ENCODE data around the gene LRSAM1. TPM values are rescaled to one million over a fixed set of nuclear protein-coding genes. Genes with fewer than 3 reads are reported as not detected.

LRSAM1 gene
- total and polyA plus RNA-seq, 12 donors: 6.8 to 74.8 (median 29.3) TPM

GRCh38 chr9:127540664-127541041 lies 89.3 kb downstream of the LRSAM1 start:
- peak overlapping the region; percentile 52 to 90 (median 87) for H3K27ac ChIP-seq
- WGBS, 4 donors: 56 to 71% (median 71%) methylated on average over 13 of the region's 13 CpGs; no CpG with 5 or more reads in 1 of the 4 donors
- no peaks in the 10 kb centered on the region for H3K9me3 ChIP-seq (replicated peaks in 1 of 3)
- H3K4me1 ChIP-seq (replicated peaks in 1 of 2): peaks cover 48 to 80% of the 10 kb centered on the region in 2 donors
- TF ChIP-seq, protein P1, sequence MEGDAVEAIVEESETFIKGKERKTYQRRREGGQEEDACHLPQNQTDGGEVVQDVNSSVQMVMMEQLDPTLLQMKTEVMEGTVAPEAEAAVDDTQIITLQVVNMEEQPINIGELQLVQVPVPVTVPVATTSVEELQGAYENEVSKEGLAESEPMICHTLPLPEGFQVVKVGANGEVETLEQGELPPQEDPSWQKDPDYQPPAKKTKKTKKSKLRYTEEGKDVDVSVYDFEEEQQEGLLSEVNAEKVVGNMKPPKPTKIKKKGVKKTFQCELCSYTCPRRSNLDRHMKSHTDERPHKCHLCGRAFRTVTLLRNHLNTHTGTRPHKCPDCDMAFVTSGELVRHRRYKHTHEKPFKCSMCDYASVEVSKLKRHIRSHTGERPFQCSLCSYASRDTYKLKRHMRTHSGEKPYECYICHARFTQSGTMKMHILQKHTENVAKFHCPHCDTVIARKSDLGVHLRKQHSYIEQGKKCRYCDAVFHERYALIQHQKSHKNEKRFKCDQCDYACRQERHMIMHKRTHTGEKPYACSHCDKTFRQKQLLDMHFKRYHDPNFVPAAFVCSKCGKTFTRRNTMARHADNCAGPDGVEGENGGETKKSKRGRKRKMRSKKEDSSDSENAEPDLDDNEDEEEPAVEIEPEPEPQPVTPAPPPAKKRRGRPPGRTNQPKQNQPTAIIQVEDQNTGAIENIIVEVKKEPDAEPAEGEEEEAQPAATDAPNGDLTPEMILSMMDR (IDR thresholded peaks at IDR 0.05): no peak
- no peak for TF ChIP-seq POLR2A (IDR thresholded peaks at IDR 0.05)
- intact Hi-C loops (cut with DNase I): no loop called here
- no peak for DNase-seq
- H3K27me3 ChIP-seq: no peaks in the 10 kb centered on the region
- H3K36me3 ChIP-seq (replicated peaks in 1 of 2): no peaks in the 10 kb centered on the region
- no peak overlapping the region for H3K4me3 ChIP-seq

DNA sequence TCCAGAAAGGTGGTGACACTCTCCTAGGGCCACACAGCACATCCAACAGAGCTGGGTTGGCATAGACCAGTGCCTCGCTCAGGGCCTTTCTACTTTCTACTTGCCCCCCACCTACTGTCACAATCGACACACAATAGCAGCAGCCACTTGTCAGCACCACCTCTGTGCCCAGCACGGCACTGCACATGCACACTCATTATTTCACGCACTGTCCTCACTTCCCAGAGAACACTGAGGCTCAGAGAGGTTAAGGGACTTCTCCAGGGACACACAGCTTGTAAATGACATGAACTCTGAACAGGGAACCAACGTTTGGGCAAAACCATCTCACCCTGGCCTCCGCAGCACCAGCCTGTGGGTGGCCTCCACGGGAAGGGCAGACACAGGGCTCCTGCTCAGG lies 89.9 kb downstream of the LRSAM1 start:
- no peak overlapping the region for H3K4me3 ChIP-seq
- H3K36me3 ChIP-seq (replicated peaks in 1 of 2): no peaks in the 10 kb centered on the region
- peak overlapping the region in 3 of 5 donors; percentile 87 to 90 (median 89) for H3K27ac ChIP-seq
- H3K4me1 ChIP-seq (replicated peaks in 1 of 2): peaks cover 53 to 85% of the 10 kb centered on the region in 2 donors
- no peak for TF ChIP-seq POLR2A (IDR thresholded peaks at IDR 0.05)
- TF ChIP-seq, protein P1 (IDR thresholded peaks at IDR 0.05): no peak
- intact Hi-C loops (cut with DNase I): no loop called here
- no peaks in the 10 kb centered on the region for H3K9me3 ChIP-seq (replicated peaks in 1 of 3)
- no peak for DNase-seq
- 81 to 89% (median 85%) methylated on average over 5 to 7 of the region's 7 CpGs for WGBS, 4 donors
- H3K27me3 ChIP-seq: no peaks in the 10 kb centered on the region

DNA sequence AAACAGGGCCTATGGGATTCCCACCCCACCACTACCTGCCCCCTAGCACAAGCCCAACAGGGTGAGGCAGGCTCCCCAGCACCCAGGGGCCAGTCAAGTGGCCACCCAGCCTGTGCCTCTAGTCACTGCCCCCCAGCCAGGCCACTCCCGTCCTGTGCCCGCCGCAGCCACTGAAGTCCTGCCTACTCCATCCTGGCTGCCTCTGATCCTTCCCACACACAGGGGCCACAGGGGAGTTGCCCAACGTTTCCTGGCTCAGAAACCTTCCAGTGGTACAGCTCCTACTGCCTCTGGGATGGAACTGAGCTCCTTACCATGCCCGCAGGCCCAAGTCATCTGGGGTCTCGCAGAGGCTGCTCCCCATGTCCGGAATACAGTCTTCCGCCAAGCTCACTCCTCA lies 90.6 kb downstream of the LRSAM1 start:
- no peaks in the 10 kb centered on the region for H3K27me3 ChIP-seq
- no peaks in the 10 kb centered on the region for H3K36me3 ChIP-seq (replicated peaks in 1 of 2)
- peak overlapping the region in 4 of 5 donors; percentile 42 to 90 (median 76) for H3K27ac ChIP-seq
- TF ChIP-seq POLR2A (IDR thresholded peaks at IDR 0.05): no peak
- TF ChIP-seq, protein P1 (IDR thresholded peaks at IDR 0.05): no peak
- H3K9me3 ChIP-seq (replicated peaks in 1 of 3): no peaks in the 10 kb centered on the region
- DNase-seq: no peak
- 76 to 80% (median 78%) methylated on average over 5 to 8 of the region's 8 CpGs for WGBS, 4 donors
- intact Hi-C loops (cut with DNase I): no loop called here
- no peak overlapping the region for H3K4me3 ChIP-seq
- peaks cover 57 to 88% of the 10 kb centered on the region in 2 donors for H3K4me1 ChIP-seq (replicated peaks in 1 of 2)

- Histone ChIP-seq H3K36me3 (replicated peaks in 1 of 2) (no peaks in the 10 kb centered on the region), H3K9me3 (replicated peaks in 1 of 3) (no peaks in the 10 kb centered on the region), H3K27me3 (no peaks in the 10 kb centered on the region), H3K27ac (peak overlapping the region in 4 of 5 donors; percentile 42 to 90 (median 76)), H3K4me1 (replicated peaks in 1 of 2) (peaks cover 51 to 77% of the 10 kb centered on the region in 2 donors), H3K4me3 (no peak overlapping the region)
- WGBS, 4 donors: 60 to 93% (median 72%) methylated on average over 1 to 8 of the region's 8 CpGs
- intact Hi-C loops (cut with DNase I): no loop called here
- DNase-seq: no peak
- TF ChIP-seq, protein P1 (IDR thresholded peaks at IDR 0.05): no peak
These were observed 91.9 kb downstream of the LRSAM1 start for GRCh38 chr9:127543221-127543620.

Measured in adrenal gland (tissue), 12 donors.